HS-27A (cell line): ENCODE results near the gene ZNF613.
"Not testable (repeated sequence)": the region's sequence is repeated elsewhere in the genome, so short reads cannot be mapped to it uniquely, and the experiment has no call there.

Source experiments
- DNase-seq: peaks from one replicate; pipeline ENCODE4 v3.0.0-alpha.2; 2012; ENCODE audit warnings: low read depth, missing footprints

Gene ZNF613

DNA sequence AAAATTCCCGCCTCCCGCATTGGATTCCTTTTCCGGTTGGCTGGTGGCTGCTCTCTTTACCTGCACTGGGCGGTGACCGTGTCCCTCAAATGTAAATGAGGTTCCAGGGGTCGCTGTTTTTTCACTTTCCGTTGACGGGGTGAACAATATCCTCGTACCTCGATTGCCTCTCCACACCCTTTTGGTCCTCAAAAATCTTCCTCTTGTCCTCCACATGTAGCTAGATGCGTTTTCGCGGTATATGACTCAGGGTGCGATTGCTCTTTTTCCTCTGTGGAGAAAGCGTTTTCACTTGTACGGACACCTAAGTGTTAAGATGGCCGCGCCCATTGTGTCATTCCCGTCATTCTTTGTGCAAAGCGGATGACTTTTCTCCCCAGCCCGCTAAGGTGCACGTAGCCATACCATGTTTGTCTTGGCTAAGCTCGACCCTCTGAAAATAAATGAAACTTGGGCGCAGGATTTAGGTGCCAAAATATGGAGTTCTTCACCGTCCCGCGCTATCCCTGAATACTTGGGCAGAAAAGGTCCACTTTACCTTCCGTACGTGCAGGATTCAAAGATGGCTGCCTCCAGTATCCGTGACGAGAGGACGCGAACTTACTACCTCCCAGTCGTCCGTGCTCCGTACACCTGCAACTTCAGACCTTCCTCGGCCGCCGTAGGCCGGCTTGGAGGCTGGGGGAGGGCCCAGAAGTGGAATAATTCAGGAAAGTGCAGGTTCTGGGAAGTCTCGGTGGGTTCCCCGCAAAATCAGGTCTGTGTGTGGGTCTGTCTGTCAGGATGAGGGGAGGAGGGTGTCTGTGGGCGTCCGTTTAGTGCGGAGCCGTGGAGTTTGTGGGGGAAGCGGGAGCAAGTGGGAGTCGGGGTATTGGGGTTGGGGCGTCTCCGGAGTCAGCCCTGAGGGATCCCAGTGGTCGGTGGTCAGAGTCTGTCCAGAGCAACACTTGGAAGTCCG is at the start of gene ZNF613:
Gene ZNF613 (plus strand): TSS at position 689 of the 958 bp plus-strand sequence. CDS start 8,749 bp downstream, outside the sequence.
- peak; percentile 92 for DNase-seq

DNA sequence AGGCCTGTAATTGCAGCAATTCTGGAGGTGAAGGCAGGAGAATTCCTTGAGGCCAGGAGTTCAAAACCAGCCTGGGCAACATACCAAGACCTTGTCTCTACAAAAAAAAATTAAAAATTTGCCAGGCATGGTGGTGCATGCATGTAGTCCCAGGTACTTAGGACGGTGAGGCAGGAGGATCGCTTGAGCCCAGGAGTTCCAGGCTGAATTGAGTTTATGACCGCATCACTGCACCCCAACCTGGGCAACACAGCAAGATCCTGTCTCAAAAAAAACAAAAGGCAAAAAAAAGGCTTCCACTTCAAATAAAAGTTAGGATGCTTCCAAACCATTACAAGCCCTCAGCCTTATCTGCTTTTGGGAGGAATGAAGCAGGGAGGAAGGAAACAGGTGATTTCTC is 44.8 kb upstream of the ZNF613 start:
- no peak for DNase-seq

DNA sequence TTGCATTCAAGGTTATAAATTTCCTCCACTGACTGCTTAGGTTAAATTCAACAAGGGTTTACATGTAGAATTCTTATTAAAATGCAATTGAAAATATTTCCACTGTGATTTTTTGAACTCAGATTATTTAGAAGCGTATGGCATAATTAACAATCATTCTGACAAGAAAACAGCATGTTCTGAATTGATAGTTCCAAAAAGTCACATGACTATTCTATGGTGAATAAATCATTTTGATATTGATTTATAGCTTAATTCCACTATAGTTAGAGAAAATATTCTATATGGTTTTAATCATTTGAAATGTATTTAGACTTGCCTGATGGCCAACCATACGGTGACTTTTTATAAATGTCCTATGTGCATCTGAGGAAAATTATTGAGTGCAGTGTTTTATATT is 42.6 kb upstream of the ZNF613 start:
- no peak for DNase-seq

DNA sequence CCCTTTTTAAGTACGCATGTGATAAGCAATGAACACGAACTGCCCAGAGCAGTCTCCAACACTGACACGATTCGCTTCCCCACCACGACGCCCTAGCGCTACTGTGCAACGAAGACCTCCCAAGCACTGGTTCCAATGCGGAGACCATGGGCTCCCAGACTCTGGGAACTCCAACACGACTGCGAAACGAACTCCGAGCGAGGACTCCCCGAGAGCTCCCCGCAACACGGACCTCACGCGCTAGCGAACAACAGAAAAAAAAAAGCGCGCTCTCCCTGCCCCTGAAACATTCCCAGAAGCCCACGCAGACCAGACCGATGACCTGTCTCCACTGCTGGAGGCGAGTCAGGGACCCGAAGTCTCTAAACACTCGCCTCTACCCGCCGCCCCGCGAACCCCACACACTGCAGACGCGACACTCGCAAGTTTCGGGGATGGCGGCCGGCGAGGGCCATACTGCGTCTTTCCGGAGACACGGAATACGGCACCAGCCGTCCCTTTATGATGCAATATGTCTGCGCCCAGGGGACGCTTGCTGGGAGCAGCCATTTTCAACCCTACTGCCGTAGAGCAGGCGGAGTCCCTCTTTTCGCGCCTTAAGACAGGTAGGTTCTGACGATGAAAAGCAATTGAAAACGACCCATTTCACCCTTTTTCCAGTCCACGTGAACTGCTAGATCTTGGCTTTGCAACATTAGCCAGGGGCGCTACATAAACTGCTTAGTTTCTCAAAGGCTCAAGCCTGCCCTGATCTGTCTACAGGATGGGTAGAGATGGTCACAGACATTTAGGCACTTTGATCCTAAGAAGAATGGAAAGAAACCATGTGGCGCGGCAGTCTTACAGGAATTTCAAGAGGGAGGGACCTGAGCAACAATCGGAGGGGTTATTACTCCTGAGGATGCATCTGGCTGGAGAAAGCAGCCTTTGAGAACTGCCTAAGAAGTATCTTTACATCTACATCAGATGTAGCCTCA is 39.5 kb upstream of the ZNF613 start, which contains the start of gene ZNF577:
Gene ZNF577 (minus strand): TSS at position 430 of the 977 bp plus-strand sequence. CDS start 7,569 bp downstream, outside the sequence.
- DNase-seq = peak; percentile 81

DNA sequence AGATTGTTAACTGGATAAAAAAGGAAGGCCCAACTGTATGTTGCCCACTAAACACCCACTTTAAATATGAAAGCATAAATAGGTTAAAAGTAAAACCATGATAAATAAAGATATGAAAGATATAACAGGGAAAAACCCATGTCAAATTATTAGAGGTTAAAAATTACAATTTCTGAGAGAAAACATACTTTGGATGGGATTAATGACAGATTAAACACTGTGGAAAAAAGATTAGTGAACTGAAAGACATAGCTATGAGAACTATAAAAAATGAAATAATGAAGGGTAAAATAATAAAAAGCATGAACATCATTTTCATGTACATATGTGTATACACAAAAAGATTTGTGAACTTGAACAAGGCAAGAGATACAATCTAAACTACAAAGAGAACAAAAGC is 37.3 kb upstream of the ZNF613 start:
- DNase-seq = no peak

DNA sequence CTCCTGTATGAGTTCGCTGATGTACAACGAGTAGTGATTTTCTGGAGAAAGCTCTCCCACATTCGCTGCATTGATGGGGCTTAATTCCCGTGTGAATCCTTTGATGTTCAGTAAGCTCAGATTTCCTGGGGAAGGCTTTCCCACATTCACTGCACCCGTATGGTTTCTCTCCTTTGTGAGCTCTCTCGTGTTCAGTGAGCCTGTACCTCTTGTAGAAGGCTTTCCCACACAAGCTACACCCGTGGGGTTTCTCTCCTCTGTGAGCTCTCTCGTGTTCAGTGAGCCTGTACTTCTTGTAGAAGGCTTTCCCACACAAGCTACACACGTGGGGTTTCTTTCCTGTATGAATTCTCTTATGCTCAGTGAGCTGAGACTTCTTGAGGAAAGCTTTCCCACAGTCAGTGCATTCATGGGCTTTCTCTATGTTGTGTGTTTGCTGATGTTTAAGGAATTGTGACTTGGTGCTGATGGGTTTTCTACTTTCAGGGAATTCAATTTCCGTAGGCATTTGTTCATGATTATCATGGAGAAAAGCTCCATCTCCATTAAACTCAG is 36.0 kb upstream of the ZNF613 start:
- DNase-seq = no peak

DNA sequence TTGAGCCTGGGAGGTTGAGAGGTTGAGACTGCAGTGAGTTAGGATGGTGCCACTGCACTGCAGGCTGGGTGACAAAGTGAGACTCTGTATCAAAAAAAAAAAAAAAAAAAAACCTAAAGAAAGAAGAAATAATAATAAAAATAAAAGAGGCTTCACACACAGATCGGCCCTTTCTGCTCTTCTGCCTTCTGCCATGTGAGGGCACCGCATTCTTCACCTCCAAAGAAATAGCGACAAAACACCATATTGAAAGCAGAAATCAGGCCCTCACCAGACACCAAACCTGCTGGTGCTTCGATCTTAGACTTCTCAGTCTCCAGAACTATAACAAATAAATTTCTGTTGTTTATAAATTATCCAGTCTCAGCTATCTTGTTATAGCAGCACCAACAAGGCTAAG is 25.4 kb upstream of the ZNF613 start:
- DNase-seq = no peak

DNA sequence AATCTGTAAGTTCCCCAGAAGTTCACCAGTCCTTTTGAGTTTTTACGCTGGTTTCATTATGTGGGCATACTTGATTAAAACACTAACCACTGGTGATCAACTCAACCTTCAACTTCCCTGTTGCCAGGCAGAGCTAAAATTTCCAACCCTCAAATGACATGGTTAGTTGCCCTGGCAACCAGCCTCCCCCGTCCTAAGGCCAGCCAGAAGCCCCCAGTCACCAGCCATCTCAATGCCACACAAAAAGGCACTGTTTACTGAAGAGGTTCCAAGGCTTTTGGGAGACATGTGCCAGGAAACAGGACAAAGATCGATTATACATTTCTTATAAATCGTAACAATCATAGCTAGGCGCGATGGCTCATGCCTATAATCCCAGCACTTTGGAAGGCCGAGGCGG is 24.1 kb upstream of the ZNF613 start:
- DNase-seq = no peak

DNA sequence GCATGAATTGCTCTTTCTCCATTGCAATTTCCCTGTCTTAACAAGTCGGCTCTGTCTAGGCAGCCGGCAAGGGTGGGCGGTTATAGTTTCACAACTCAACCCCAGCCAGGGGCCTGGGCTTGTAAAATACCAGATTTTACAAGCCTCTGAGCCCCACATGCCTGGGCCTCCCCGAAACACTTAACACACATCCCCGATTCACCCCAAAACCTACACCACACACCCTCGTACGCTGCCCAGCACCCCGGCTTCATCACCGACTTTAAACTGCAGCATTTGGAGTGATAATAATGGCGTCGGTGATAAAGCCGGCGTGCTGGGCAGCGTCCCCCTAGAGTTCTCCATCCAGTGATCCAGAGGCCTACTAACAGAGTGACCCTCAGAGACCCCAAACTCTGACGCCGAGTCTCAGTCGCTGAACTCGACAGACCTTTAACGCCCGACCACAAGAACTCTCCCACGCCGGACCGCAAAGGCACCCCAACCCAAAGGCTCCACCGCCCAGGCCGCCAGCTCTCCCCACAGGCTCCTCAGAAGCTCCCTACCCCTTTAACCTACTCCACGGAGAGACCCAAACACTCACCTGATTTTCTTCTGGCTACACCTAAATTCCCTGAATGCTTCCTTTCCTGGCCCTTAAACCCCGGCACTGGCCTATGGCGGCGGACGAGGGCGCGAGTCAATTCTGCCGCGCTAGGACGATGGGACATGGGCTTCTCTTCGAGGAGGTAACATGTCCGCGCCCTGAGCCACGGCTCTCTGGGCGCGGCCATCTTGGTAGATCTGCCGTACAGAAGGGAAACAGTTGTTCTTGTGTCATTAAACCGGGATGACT is 22.7 kb upstream of the ZNF613 start, which contains the start of gene ZNF649:
Gene ZNF649 (minus strand): TSS at position 687 of the 835 bp plus-strand sequence. CDS start 4,910 bp downstream, outside the sequence.
- peak; percentile 64 for DNase-seq

DNA sequence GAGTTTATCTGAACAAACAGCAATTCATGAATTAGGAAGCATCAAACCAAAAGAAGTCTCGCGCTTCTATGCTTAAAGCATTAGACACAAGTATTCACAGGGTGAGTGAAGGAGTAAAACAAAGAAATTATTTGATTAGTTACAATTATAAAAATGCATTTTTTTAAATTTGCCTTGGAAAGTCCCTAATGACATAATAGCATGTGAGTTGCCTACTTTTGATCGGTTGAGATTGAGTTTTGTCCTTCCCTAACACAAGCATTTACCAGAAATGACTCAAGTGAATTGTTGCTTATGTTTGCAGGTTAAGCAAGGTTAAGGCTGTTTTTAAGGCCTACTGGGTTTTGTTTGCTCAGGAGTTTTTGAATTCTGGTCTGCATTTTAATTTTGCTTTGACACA is 22.1 kb upstream of the ZNF613 start:
- DNase-seq = no peak

DNA sequence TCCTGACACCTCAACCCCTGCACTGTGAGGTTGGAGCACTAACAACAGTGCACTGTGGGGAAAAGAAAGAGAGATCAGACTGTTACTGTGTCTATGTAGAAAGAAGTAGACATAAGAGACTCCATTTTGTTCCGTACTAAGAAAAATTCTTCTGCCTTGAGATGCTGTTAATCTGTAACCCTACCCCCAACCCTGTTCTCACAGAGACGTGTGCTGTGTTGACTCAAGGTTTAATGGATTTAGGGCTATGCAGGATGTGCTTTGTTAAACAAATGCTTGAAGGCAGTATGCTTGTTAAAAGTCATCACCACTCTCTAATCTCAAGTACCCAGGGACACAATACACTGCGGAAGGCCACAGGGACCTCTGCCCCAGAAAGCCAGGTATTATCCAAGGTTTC is 21.6 kb upstream of the ZNF613 start:
- DNase-seq = not testable (repeated sequence)

DNA sequence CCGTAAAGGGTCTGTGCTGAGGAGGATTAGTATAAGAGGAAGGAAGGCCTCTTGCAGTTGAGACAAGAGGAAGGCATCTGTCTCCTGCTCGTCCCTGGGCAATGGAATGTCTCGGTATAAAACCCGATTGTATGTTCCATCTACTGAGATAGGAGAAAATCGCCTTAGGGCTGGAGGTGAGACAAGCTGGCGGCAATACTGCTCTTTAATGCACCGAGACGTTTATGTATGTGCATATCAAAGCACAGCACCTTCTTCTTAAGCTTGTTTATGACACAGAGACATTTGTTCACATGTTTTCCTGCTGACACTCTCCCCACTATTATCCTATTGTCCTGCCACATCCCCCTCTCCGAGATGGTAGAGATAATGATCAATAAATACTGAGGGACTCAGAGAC is 21.2 kb upstream of the ZNF613 start:
- DNase-seq = not testable (repeated sequence)

DNA sequence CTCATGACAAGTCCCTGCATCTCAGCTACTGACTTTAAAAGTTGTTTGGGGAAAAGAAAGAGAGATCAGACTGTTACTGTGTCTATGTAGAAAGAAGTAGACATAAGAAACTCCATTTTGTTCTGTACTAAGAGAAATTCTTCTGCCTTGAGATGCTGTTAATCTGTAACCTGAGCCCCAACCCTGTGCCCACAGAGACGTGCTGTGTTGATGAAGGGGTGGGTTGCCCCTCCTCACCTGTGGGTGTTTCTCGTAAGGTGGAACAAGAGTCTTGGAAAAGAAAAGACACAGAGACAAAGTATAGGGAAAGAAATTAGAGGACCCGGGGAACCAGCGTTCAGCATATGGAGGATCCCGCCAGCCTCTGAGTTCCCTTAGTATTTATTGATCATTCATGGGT is 19.3 kb upstream of the ZNF613 start:
- DNase-seq = not testable (repeated sequence)

DNA sequence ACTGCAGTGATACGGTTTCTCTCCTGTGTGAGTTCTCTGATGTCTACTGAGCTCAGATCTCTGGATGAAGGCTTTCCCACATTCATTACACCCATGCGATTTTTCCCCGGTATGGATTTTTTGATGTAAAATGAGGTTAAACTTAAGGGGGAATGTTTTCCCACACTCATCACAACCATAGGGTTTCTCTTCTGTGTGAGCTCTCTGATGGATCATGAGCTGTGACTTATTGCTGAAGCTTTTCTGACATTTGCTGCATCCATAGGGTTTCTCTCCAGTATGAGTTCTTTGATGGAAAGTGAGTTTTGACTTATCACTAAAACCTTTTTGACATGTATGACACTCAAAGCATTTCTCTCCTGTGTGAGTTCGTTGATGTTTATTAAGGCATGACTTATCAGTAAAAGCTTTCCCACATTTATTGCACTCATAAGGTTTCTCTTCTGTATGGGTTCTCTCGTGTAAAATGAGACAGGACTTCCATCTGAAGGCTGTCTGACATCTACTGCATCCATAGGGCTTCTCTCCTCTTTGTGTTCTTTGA is 11.9 kb upstream of the ZNF613 start:
- DNase-seq = no peak

DNA sequence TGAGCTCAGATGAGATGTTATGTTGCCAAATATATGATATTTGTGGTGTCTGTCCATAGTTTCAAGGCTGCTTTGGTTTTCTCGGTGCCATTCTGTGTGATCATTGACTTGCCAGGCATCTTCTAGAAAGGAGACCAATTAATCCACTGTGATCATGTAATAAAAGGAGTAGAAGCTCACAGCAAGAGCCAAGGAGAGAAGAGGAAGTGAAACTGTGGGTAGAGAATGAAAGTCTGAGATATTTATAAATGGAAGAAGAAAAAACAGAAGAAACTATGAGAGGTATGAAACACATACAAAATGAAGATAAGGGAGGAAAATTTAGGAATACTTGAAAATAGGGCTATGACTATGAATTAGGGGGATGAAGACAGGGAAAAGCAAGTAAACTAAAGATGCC is 11.1 kb upstream of the ZNF613 start:
- no peak for DNase-seq

DNA sequence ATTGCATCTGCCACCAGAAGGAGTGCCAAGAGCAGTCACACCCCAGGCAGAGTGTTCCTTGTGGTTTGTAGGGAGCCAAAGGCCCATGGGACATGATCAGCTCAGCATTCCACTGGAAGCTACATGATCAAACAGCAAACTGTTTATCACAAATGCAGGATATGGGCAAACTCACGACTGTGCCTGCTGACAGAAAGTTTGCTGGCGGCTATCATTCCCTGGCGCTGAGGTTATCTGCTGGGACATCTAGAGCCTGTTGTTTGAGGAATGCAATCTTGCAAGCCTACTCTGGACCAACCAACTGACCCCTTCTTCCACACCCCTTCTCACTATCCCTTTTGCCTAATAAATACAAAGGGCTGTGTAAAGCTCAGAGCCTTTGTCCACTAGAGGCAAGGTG is 7.7 kb upstream of the ZNF613 start:
- no peak for DNase-seq

DNA sequence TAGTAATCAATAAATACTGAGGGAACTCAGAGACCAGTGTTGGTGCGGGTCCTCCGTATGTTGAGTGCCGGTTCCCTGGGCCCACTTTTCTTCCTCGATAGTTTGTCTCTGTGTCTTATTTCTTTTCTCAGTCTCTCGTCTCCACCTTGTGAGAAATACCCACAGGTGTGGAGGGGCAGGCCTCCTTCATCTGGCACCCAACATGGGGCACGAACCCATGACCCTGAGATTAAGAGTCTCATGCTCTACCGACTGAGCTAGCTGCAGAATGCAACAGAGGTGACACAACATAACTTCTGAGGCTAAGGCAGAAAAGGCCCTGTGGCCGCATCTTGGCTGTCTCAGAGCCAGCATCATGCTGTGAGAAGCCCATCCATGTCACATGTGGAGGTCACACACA is 5.3 kb upstream of the ZNF613 start:
- DNase-seq = no peak

DNA sequence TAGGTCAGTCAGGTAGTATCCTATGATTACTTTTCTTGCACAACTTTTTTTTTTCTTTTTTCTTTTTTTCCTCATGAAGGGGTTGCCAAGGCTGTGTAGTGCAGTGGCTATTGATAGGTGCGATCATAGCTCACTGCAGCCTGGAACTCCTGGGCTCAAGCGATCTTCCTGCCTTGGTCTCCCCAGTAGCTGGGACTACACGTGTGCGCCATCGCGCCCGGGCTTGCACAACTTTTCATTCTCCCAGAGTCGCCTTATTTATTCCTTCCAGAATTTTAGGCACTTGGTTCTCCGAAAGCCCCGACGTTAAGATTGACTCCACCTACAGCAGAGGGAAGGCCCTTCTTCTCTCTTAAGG is 867 bp upstream of the ZNF613 start:
- DNase-seq = no peak

DNA sequence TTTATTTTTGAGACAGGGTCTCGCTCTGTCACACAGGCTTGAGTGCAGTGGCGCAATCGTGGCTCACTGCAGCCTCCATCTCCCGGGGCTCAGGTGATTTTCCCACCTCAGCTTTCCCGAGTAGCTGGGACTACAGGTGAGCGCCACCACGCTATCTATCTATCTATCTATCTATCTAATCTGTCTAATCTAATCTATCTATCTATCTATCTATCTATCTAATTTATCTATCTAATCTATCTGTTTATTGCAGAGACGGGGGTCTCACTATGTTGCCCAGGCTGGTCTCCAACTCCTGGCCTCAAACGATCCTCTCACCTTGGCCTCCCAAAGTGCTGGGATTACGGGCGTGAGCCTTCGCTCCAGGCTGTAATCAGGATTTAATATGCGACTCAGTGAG is 587 bp downstream of the ZNF613 start:
- DNase-seq = no peak

DNA sequence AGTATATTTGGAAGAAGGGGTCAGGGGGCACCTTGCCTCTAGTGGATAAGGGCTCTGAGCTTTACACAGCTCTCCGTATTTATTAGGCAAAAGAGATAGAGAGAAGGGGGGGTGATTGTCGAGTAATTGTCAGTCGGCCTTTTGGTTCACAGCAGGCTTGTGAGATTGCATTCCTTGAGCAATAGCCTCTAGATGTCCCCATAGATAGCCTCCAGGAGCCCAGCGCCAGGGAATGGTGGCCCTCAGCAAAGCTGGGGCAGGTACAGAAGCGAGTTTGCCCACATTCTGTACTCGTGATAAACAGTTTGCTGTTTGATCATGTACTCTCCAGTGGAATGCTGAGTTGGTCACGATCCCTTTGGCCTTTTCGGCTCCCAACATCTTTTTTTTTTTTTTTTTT is 4.6 kb downstream of the ZNF613 start:
- DNase-seq = no peak

DNA sequence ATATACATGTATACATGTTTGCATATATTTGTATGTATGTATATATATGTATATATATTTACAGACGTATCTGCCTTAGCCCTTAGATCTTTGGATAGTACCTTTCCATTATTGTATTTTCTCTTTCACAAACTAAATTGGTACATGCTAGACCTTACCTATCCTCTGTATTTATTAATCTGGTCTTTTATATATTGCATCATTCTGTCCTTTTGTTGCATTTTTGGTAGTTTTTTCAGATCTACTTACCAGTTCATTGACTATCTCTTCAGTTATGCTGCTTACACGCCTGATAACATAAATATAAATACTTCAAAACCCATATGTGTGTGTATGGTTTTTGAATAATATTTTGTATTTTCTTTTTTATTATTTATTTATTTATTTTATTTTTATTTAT is 11.7 kb downstream of the ZNF613 start:
- DNase-seq = no peak
